HG03354 (cell line): ENCODE results near the gene IL22.
A peak's percentile ranks its signal among the peaks of the same experiment; 100 is the strongest.

Source experiments
- ATAC-seq: cut with Tn5 transposase; IDR thresholded peaks from one replicate; pipeline ENCODE4 v1.9.1; 2021; ENCODE audit warnings: mild to moderate bottlenecking; ENCODE audit not compliant: unreplicated experiment, poor library complexity, severe bottlenecking

The IL22 gene

GRCh38 chr12:68253504-68253903 is at the start of gene IL22:
IL22 (minus strand) TSS chr12:68253604; CDS start chr12:68253448, 156 bp downstream.
- no peak for ATAC-seq

- no peak for ATAC-seq
These were observed 44.5 kb upstream of the IL22 start for GRCh38 chr12:68297929-68298328.

GRCh38 chr12:68294251-68294650 is 40.8 kb upstream of the IL22 start:
- ATAC-seq: no peak

- no peak for ATAC-seq
These were observed 39.9 kb upstream of the IL22 start for GRCh38 chr12:68293347-68293746.

- no peak for ATAC-seq
These were observed 38.9 kb upstream of the IL22 start for GRCh38 chr12:68292151-68292943.

- ATAC-seq: no peak
These were observed 38.1 kb upstream of the IL22 start for GRCh38 chr12:68291396-68292036.

GRCh38 chr12:68290126-68290525 is 36.7 kb upstream of the IL22 start:
- peak; percentile 98 for ATAC-seq

GRCh38 chr12:68287106-68287505 is 33.7 kb upstream of the IL22 start:
- no peak for ATAC-seq

GRCh38 chr12:68286396-68286795 is 33.0 kb upstream of the IL22 start:
- ATAC-seq: no peak

GRCh38 chr12:68285541-68285940 is 32.1 kb upstream of the IL22 start:
- ATAC-seq: no peak

- no peak for ATAC-seq
These were observed 28.1 kb upstream of the IL22 start for GRCh38 chr12:68281322-68282077.

GRCh38 chr12:68280240-68280639 is 26.8 kb upstream of the IL22 start:
- ATAC-seq: no peak

GRCh38 chr12:68279227-68280054 is 26.0 kb upstream of the IL22 start:
- ATAC-seq: no peak

- no peak for ATAC-seq
These were observed 23.1 kb upstream of the IL22 start for GRCh38 chr12:68276402-68276930.

GRCh38 chr12:68272732-68273131 is 19.3 kb upstream of the IL22 start:
- no peak for ATAC-seq

- no peak for ATAC-seq
These were observed 17.9 kb upstream of the IL22 start for GRCh38 chr12:68271346-68271745.

- ATAC-seq: no peak
These were observed 17.0 kb upstream of the IL22 start for GRCh38 chr12:68270358-68270757.

- ATAC-seq: no peak
These were observed 16.4 kb upstream of the IL22 start for GRCh38 chr12:68269779-68270178.

GRCh38 chr12:68268967-68269366 is 15.6 kb upstream of the IL22 start:
- ATAC-seq: no peak
